Sigmoid colon (tissue), 4 donors: ENCODE results near the gene SMIM20.

ENCODE experiments used
- CTCF ChIP-seq, 4 experiments: fragments of 450-650 bp in 3 of 4; fragments of 200-600 bp in 1 of 4; IDR thresholded peaks; one replicate each; pipeline ENCODE4 v1.5.1; 2016 to 2019; ENCODE audit warnings: antibody characterized with exemption in 4 of 4, mild to moderate bottlenecking in 3 of 4, moderate library complexity in 2 of 4
- POLR2A ChIP-seq, 2 donors: fragments of 450-650 bp; IDR thresholded peaks; one replicate each; pipeline ENCODE4 v1.6.1; 2016; ENCODE audit warnings: antibody characterized with exemption in 2 of 2, mild to moderate bottlenecking in 2 of 2, moderate library complexity in 2 of 2
- POLR2AphosphoS5 ChIP-seq, 4 donors: sonication (generic); formaldehyde crosslinking; IDR thresholded peaks; one replicate each; pipeline ENCODE4 v1.6.1; 2017; ENCODE audit warnings: antibody characterized with exemption in 4 of 4

- TF ChIP-seq CTCF (IDR thresholded peaks at IDR 0.05): no peak
- no peak for TF ChIP-seq POLR2AphosphoS5 (IDR thresholded peaks at IDR 0.05)
- TF ChIP-seq POLR2A (IDR thresholded peaks at IDR 0.05): no peak
Observed at GRCh38 chr4:25911356-25911755, 2.7 kb upstream of the SMIM20 start.
